HTERT RPE-1 (cell line): ENCODE measurements around the gene CDC25A.
"Not testable (repeated sequence)": the region's sequence is repeated elsewhere in the genome, so short reads cannot be mapped to it uniquely, and the experiment has no call there.

Experiments
- in situ Hi-C: fragments of 300-500 bp; cut with MboI; formaldehyde crosslinking; loops from 4 replicates; pipeline ENCODE4 v1.14.3; 2020; ENCODE audit warnings: low sequenced_read_pairs

Gene CDC25A

DNA sequence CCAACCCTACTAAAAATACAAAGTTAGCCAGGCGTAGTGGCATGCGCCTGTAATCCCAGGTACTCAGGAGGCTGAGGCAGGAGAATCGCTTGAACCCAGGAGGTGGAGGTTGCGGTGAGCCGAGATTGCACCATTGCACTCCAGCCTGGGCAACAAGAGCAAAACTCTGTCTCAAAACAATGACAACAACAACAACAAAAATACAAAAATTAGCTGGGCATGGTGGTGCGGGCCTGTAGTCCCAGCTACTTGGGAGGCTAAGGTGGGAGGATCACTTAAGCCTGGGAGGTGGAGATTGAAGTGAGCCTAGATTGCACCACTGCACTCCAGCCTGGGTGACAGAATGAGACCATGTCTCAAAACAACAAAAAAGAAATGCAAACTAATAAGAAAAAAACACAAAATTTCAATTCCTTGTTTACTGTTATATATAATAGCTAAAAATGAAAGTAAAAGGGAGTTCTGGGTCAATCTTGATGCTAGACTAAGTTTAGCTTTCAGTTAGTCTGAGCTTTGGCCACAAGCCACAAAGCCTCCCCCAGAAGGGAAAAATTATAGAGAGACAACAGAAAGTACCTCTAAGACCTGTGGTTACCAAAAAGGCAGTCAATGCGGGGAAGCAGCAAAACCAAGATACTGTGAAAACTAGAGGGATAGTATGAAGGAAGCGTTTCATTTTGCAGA lies 76.0 kb downstream of the CDC25A start:
- in situ Hi-C loops = not testable (repeated sequence)

DNA sequence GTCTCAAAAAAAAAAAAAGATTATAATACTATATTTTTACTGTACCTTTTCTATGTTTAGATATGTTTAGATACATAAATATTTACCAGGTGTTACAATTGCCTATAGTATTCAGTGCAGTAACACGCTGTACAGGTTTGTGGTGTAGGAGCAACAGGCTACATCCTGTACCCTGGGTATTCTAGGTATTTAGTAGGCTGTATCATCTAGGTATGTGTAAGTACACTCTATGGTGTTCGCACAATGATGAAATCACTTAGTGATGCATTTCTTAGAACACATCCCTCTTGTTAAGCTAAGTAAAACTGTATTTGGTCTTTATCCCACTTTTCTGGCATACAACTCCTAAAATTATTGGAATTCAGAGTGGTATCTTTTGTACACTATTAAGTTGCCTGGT lies 77.8 kb downstream of the CDC25A start:
- in situ Hi-C loops = no loop called here

DNA sequence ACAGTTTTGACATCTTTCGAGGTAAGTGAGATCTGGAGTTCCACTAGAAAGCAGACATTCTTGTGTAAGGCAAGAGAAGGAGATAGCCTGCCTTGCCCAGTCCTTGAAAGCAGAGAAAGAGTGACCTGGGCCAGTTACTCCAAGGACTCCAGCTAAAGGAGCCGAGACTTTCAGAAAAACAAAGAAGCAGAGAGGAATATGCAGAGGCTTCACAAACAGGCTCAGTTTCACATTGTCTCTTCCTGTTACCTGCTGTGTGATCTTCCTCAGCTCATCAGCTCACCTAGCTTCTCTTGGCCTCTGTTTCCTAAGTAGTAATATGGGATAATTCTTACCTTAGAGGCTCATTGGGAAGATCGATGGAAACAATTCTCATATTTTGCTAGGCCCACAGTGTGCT lies 81.0 kb downstream of the CDC25A start:
- in situ Hi-C loops = no loop called here
